Measurements from ENCODE around the gene CDH1. TPM values are rescaled to one million over a fixed set of nuclear protein-coding genes. Genes with fewer than 3 reads are reported as not detected.

Gene CDH1
- polyA plus RNA-seq, 1 of the 3 experiments (the other 2 are of a cell fraction) = not detected

GRCh38 chr16:68851601-68852000 lies 114.5 kb downstream of the CDH1 start:
- Histone ChIP-seq H3K4me2 (no peak overlapping the region), H3K27ac (ENCODE audit: low read depth in 2 of 2, low read length in 1 of 2) (no peak overlapping the region), H2AFZ (ENCODE audit: low read depth) (no peak overlapping the region), H3K27me3 (ENCODE audit: insufficient read depth) (no peaks in the 10 kb centered on the region), H3K9ac (no peak overlapping the region), H3F3A (replicated peaks; ENCODE audit: insufficient read depth) (peaks cover 4% of the 10 kb centered on the region), H3K79me2 (ENCODE audit: insufficient read depth) (peaks cover 56% of the 10 kb centered on the region), H3K9me3 (no peaks in the 10 kb centered on the region), H3K36me3 (replicated peaks in 1 of 2; ENCODE audit: control insufficient read depth in 1 of 2, insufficient read depth in 2 of 2, low read length in 1 of 2) (no peaks in the 10 kb centered on the region), H4K20me1 (ENCODE audit: insufficient read depth) (no peaks in the 10 kb centered on the region), H3K9me2 (no peaks in the 10 kb centered on the region), H3K4me1 (ENCODE audit: control insufficient read depth in 1 of 2, insufficient read depth in 2 of 2, low read depth in 1 of 2, low read length in 1 of 2) (no peaks in the 10 kb centered on the region; a peak in 1 of 4 replicates), H3K4me3 (ENCODE audit: low read depth in 2 of 2, low read length in 1 of 2) (no peak overlapping the region)
- DNase-seq = no peak
- TF ChIP-seq SMC3 (IDR thresholded peaks at IDR 0.05; ENCODE audit: low read depth, low read length) (no peak), FOXM1 (IDR thresholded peaks at IDR 0.05; ENCODE audit: low read depth) (no peak), TAF1 (IDR thresholded peaks at IDR 0.05; ENCODE audit: borderline replicate concordance, low read depth, low read length) (no peak), PBX3 (IDR thresholded peaks at IDR 0.05) (no peak), MEF2A (IDR thresholded peaks at IDR 0.05; ENCODE audit: borderline replicate concordance, low read depth) (no peak), TCF12 (IDR thresholded peaks at IDR 0.05) (no peak), GATA2 (CRISPR knock-in tag; IDR thresholded peaks at IDR 0.05) (no peak), YY1 (IDR thresholded peaks at IDR 0.05; ENCODE audit: low read depth) (no peak), JUND (IDR thresholded peaks at IDR 0.05) (no peak), CTCF (IDR thresholded peaks at IDR 0.05) (no peak), RCOR1 (IDR thresholded peaks at IDR 0.05; ENCODE audit: low read length) (no peak), RAD21 (IDR thresholded peaks at IDR 0.05; ENCODE audit: low read length) (no peak), USF2 (IDR thresholded peaks at IDR 0.05; ENCODE audit: borderline replicate concordance, low read depth, low read length) (no peak), REST (IDR thresholded peaks at IDR 0.05; ENCODE audit: low read depth, low read length) (no peak), GABPA (IDR thresholded peaks at IDR 0.05; ENCODE audit: low read depth) (no peak), MAX (IDR thresholded peaks at IDR 0.05; ENCODE audit: low read depth) (no peak), FOXJ3 (CRISPR knock-in tag; IDR thresholded peaks at IDR 0.05) (no peak), EP300 (IDR thresholded peaks at IDR 0.05; ENCODE audit: borderline replicate concordance in 1 of 2, low read depth in 1 of 2, low read length in 1 of 2) (no peak), SIN3A (IDR thresholded peaks at IDR 0.05; ENCODE audit: borderline replicate concordance, low read depth, low read length) (no peak), RFX5 (IDR thresholded peaks at IDR 0.05; ENCODE audit: low read length) (no peak)
- WGBS (ENCODE audit: low lambda C conversion rate) = 95% methylated on average over 2 of the region's 2 CpGs
- ChIA-PET CTCF (interaction anchor here (1.2 kb wide), 1 partner anchor 273 kb away, joined by 3 read pairs; no protein-coding TSS in a partner anchor), POLR2A (no interaction called here)

Data from SK-N-SH (cell line).